Trophoblast cell (in vitro differentiated cells and primary cell): ENCODE results near the gene SMG6.
"Not testable (repeated sequence)": the region's sequence is repeated elsewhere in the genome, so short reads cannot be mapped to it uniquely, and the experiment has no call there.

Experiments
- DNase-seq, 2 donors: peaks; one replicate each; pipeline ENCODE4 v3.0.0-alpha.2; 2016
- H2AFZ ChIP-seq: 2 replicates; pipeline ENCODE4 v1.6.1; 2013; ENCODE audit warnings: low read length, moderate library complexity, mild to moderate bottlenecking; ENCODE audit not compliant: insufficient read depth, poor library complexity
- H2AK5ac ChIP-seq: 2 replicates; pipeline ENCODE4 v1.6.1; 2013; ENCODE audit warnings: mild to moderate bottlenecking, low read length
- H2BK120ac ChIP-seq: 2 replicates; pipeline ENCODE4 v1.6.1; 2013; ENCODE audit warnings: low read length, mild to moderate bottlenecking, moderate library complexity; ENCODE audit not compliant: insufficient read depth, poor library complexity
- H2BK12ac ChIP-seq: 2 replicates; pipeline ENCODE4 v1.6.1; 2013; ENCODE audit warnings: mild to moderate bottlenecking, low read length, moderate library complexity
- H2BK5ac ChIP-seq: 2 replicates; pipeline ENCODE4 v1.6.1; 2013; ENCODE audit warnings: low read length, low read depth, moderate library complexity, mild to moderate bottlenecking; ENCODE audit not compliant: poor library complexity
- H3K14ac ChIP-seq: 2 replicates; pipeline ENCODE4 v1.6.1; 2013; ENCODE audit warnings: mild to moderate bottlenecking, low read length
- H3K18ac ChIP-seq: 2 replicates; pipeline ENCODE4 v1.6.1; 2013; ENCODE audit warnings: mild to moderate bottlenecking, low read length
- H3K23ac ChIP-seq: 2 replicates; pipeline ENCODE4 v1.6.1; 2013; ENCODE audit warnings: low read length
- H3K27ac ChIP-seq: 2 replicates; pipeline ENCODE4 v1.5.1; 2013; ENCODE audit warnings: low read depth, mild to moderate bottlenecking, inconsistent platforms, low read length, moderate library complexity
- H3K27me3 ChIP-seq: 2 replicates; pipeline ENCODE4 v1.6.1; 2013; ENCODE audit warnings: inconsistent platforms, mild to moderate bottlenecking, low read length, moderate library complexity; ENCODE audit not compliant: insufficient read depth
- H3K36me3 ChIP-seq, 2 experiments: 1 replicate in 1 of 2; 2 replicates in 1 of 2; pipeline ENCODE4 v1.6.1; 2013; ENCODE audit warnings: low read length in 2 of 2, mild to moderate bottlenecking in 2 of 2, moderate library complexity in 1 of 2; ENCODE audit not compliant: insufficient read depth in 2 of 2, control insufficient read depth in 1 of 2
- H3K4ac ChIP-seq: 2 replicates; pipeline ENCODE4 v1.6.1; 2013; ENCODE audit warnings: low read depth, mild to moderate bottlenecking, low read length, moderate library complexity
- H3K4me1 ChIP-seq, 2 experiments: 1 replicate in 1 of 2; 2 replicates in 1 of 2; pipeline ENCODE4 v1.6.1; 2013; ENCODE audit warnings: low read length in 2 of 2, mild to moderate bottlenecking in 2 of 2, moderate library complexity in 1 of 2; ENCODE audit not compliant: insufficient read depth in 2 of 2, control insufficient read depth in 1 of 2
- H3K4me2 ChIP-seq: 2 replicates; pipeline ENCODE4 v1.6.1; 2013; ENCODE audit warnings: inconsistent platforms, mild to moderate bottlenecking, low read length, moderate library complexity
- H3K4me3 ChIP-seq: 2 replicates; pipeline ENCODE4 v1.5.1; 2013; ENCODE audit warnings: mild to moderate bottlenecking, low read depth, low read length, inconsistent platforms
- H3K79me1 ChIP-seq: one replicate; pipeline ENCODE4 v1.6.1; 2013; ENCODE audit warnings: low read length
- H3K79me2 ChIP-seq: 2 replicates; pipeline ENCODE4 v1.6.1; 2013; ENCODE audit warnings: low read length, mild to moderate bottlenecking; ENCODE audit not compliant: control insufficient read depth, insufficient read depth, poor library complexity
- H3K9ac ChIP-seq: 2 replicates; pipeline ENCODE4 v1.6.1; 2013; ENCODE audit warnings: mild to moderate bottlenecking, low read length
- H3K9me3 ChIP-seq: 2 replicates; pipeline ENCODE4 v1.6.1; 2013; ENCODE audit warnings: low read depth, mild to moderate bottlenecking, control low read depth, inconsistent platforms, low read length; ENCODE audit not compliant: insufficient read depth
- H4K12ac ChIP-seq: 2 replicates; pipeline ENCODE4 v1.6.1; 2013; ENCODE audit warnings: low read depth, mild to moderate bottlenecking, low read length, moderate library complexity
- H4K8ac ChIP-seq: 2 replicates; pipeline ENCODE4 v1.6.1; 2013; ENCODE audit warnings: low read depth, mild to moderate bottlenecking, low read length, moderate library complexity
- H4K91ac ChIP-seq: one replicate; pipeline ENCODE4 v1.6.1; 2013; ENCODE audit warnings: low read depth, mild to moderate bottlenecking, low read length, moderate library complexity
- WGBS: extraction: QIAGEN DNeasy Blood & Tissue Kit; methylation state at CpG from one replicate; pipeline ENCODE4 v1.1.7; 2013; ENCODE audit warnings: missing lambda C conversion rate; ENCODE audit not compliant: insufficient read length, insufficient coverage; ENCODE audit errors: extremely low coverage; 5-methylcytosine and 5-hydroxymethylcytosine counted together

The SMG6 gene

DNA sequence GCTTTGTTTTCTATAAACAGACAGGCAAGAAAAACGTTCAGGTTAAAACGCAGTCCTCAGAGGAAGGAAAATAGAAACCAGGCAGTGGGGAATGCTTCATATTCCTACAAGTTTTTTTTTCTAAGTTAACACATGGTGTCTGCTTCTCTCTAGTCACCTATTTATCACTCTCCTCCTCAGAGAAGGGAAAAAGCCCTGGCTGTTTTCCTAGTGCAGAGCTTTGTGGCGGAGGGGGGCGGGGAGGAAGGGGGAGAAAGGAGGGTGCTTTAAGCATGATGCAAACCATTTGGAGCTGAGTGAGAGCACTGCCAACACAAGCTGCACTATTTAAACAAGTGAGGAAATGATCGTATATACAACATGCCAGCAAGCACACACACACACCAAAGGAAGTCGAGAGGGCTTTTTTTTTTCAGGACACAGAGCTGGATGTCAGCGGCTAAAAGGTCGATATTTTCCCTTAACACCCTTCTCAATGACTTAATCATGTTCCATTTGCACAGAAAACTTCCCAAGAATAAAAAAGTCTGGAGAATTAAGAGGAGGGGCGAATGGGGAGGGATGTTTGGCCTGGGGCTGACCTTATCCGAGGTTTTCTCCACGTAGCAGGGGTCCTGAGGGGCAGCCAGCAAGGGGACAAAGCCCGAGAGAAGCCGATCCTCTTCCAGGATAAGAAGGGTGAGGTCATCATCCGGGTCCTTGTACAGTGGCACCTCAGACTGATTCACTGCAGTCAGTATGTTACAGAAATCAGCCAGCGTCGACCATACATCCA is 131.3 kb downstream of the SMG6 start:
- no CpG with 5 or more reads among the region's 16 CpGs for WGBS
- H3K23ac ChIP-seq = no peak overlapping the region

DNA sequence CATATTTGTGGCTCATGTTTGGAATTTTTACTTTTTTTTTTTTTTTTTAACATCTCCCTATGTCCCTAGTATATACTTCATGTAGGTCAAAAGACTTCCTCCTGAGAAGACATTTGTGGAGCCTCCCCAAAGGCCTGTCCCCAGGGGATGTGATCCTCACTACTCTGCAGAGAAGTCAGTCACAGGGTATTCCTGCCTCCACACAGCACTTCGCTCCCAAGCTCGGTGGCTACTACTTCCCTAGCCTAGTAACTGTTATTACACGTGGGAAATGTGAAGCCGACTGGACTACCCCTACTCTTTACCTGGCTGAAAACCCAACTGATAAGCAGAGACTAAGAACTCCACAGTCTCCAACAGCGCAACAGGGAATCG is 131.9 kb downstream of the SMG6 start:
- H3K9me3 ChIP-seq = no peaks in the 10 kb centered on the region
- H3K9ac ChIP-seq = no peak overlapping the region
- no peak overlapping the region for H3K14ac ChIP-seq
- no peak overlapping the region for H3K4ac ChIP-seq
- peaks cover 7 to 10% of the 10 kb centered on the region in 2 experiments for H3K4me1 ChIP-seq
- no peaks in the 10 kb centered on the region for H3K79me2 ChIP-seq
- no peak for DNase-seq
- H3K23ac ChIP-seq = no peak overlapping the region
- H4K91ac ChIP-seq = no peak overlapping the region
- H4K8ac ChIP-seq = no peak overlapping the region
- H2BK120ac ChIP-seq = no peak overlapping the region
- H3K18ac ChIP-seq = no peak overlapping the region
- H2AK5ac ChIP-seq = no peak overlapping the region
- no peak overlapping the region for H2BK5ac ChIP-seq
- no peak overlapping the region for H4K12ac ChIP-seq
- H3K36me3 ChIP-seq = peaks cover 11 to 14% of the 10 kb centered on the region in 2 experiments
- no CpG with 5 or more reads among the region's 6 CpGs for WGBS
- H3K79me1 ChIP-seq = no peaks in the 10 kb centered on the region
- no peak overlapping the region for H3K27ac ChIP-seq
- H3K4me3 ChIP-seq = no peak overlapping the region
- H3K4me2 ChIP-seq = no peak overlapping the region
- no peak overlapping the region for H2BK12ac ChIP-seq
- H3K27me3 ChIP-seq = no peaks in the 10 kb centered on the region
- H2AFZ ChIP-seq = no peak overlapping the region

More for the DNA sequence above, 131.3 kb downstream of the SMG6 start:
- H3K36me3 ChIP-seq = peaks cover 11 to 19% of the 10 kb centered on the region in 2 experiments
- H4K91ac ChIP-seq = no peak overlapping the region
- H2AK5ac ChIP-seq = no peak overlapping the region
- H2AFZ ChIP-seq = no peak overlapping the region
- no peak overlapping the region for H4K8ac ChIP-seq
- H3K14ac ChIP-seq = no peak overlapping the region
- no peaks in the 10 kb centered on the region for H3K79me2 ChIP-seq
- no peak overlapping the region for H2BK12ac ChIP-seq
- H3K18ac ChIP-seq = no peak overlapping the region
- H3K9ac ChIP-seq = no peak overlapping the region
- peak overlapping the region; percentile 26 for H3K4me2 ChIP-seq
- peaks cover 7 to 13% of the 10 kb centered on the region in 2 experiments for H3K4me1 ChIP-seq
- no peak overlapping the region for H2BK120ac ChIP-seq
- H3K4me3 ChIP-seq = no peak overlapping the region
- H3K27ac ChIP-seq = peak overlapping the region; percentile 54
- no peak overlapping the region for H4K12ac ChIP-seq
- no peaks in the 10 kb centered on the region for H3K9me3 ChIP-seq
- H3K79me1 ChIP-seq = no peaks in the 10 kb centered on the region
- no peak for DNase-seq
- H3K27me3 ChIP-seq = no peaks in the 10 kb centered on the region
- H3K4ac ChIP-seq = no peak overlapping the region
- no peak overlapping the region for H2BK5ac ChIP-seq

DNA sequence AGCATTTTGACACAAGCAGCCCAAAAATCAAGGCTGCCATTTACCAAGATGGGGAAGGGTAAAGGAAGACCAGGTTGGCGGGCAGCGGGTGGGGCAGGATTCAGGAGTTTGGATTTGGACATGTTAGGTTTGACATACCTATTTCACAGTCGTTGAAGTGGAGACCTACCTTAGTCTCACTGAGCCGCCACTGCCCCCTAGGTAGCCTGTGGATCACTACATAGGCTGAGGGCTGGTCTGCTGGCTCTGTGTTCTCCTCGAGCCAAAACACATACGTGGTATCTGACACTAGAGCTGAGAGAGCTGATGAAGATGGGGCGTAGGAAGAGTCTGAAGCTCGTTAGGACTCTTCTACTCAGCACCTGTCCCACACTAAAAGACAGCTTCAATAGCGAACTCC is 133.6 kb downstream of the SMG6 start:
- Histone ChIP-seq H3K14ac (no peak overlapping the region), H3K9ac (no peak overlapping the region), H2AFZ (no peak overlapping the region), H3K4ac (no peak overlapping the region), H3K27me3 (no peaks in the 10 kb centered on the region), H3K36me3 (peaks cover 12 to 16% of the 10 kb centered on the region in 2 experiments), H3K79me1 (no peaks in the 10 kb centered on the region), H3K23ac (no peak overlapping the region), H2BK120ac (no peak overlapping the region), H4K12ac (no peak overlapping the region), H3K27ac (no peak overlapping the region), H4K8ac (no peak overlapping the region), H3K4me1 (peaks cover 6 to 7% of the 10 kb centered on the region in 2 experiments), H4K91ac (no peak overlapping the region), H3K9me3 (no peaks in the 10 kb centered on the region), H3K79me2 (no peaks in the 10 kb centered on the region), H2BK5ac (no peak overlapping the region), H2BK12ac (no peak overlapping the region), H3K4me3 (no peak overlapping the region), H2AK5ac (no peak overlapping the region), H3K4me2 (no peak overlapping the region), H3K18ac (no peak overlapping the region)
- WGBS = no CpG with 5 or more reads among the region's 9 CpGs
- DNase-seq = peak; percentile 53 to 72

DNA sequence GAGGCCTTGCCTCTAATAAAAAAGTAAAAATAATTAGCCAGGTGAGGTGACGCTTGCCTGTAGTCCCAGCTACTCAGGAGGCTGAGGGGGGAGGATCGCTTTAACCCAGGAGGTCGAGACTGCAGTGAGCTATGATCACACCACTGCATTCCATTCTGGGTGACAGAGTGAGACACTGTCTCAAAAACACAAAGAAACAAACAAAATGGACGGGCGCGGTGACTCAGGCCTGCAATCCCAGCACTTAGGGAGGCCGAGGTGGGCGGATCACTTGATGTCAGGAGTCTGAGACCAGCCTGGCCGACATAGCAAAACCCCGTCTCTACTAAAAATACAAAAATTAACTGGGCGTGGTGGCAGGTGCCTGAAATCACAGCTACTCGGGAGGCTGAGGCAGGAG is 137.9 kb downstream of the SMG6 start:
- not testable (repeated sequence) for H2AFZ ChIP-seq, H4K8ac ChIP-seq, H4K12ac ChIP-seq, H3K27ac ChIP-seq, H3K18ac ChIP-seq, H3K9ac ChIP-seq, H4K91ac ChIP-seq, H3K79me2 ChIP-seq, H3K14ac ChIP-seq, H3K4me1 ChIP-seq, H2BK120ac ChIP-seq, H3K9me3 ChIP-seq, H3K4me3 ChIP-seq, H3K4ac ChIP-seq, H2AK5ac ChIP-seq, H2BK5ac ChIP-seq, H3K23ac ChIP-seq, H2BK12ac ChIP-seq, H3K4me2 ChIP-seq, H3K79me1 ChIP-seq, H3K27me3 ChIP-seq
- no CpG with 5 or more reads among the region's 12 CpGs for WGBS
- H3K36me3 ChIP-seq = peaks cover 13 to 19% of the 10 kb centered on the region in 2 experiments
- peak; percentile 57 for DNase-seq
